ENCODE data around the gene ECHDC3.

Gene ECHDC3

DNA sequence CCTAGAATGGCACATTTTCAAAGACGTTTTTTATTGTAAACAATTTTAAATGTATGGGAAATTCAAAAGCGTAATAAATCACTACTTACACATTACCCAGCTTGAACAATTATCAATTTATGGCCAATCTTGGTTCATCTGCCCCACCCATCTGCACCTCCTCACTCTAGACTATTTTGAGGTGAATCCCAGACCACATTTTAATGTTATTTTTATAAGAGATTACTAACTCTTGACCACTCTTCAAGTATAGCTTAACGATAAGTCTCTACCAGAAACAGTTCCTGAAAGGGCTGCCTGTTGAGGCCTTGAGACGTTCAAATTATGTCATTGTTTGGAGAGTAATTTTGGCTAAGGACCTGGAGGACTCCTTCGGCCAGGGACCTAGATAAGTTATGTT is 33.2 kb downstream of the ECHDC3 start:
- H3K9me3 ChIP-seq (ENCODE audit: control insufficient read depth, low read length) = no peaks in the 10 kb centered on the region
- no peak overlapping the region for H3K9ac ChIP-seq (ENCODE audit: low read length)
- H3K27me3 ChIP-seq (ENCODE audit: control insufficient read depth, insufficient read depth, low read length) = no peaks in the 10 kb centered on the region
- no peaks in the 10 kb centered on the region for H3K36me3 ChIP-seq (ENCODE audit: control insufficient read depth, insufficient read depth, low read length)
- no peak overlapping the region for H3K4me3 ChIP-seq (ENCODE audit: low read length)
- no peaks in the 10 kb centered on the region for H3K4me1 ChIP-seq (ENCODE audit: control insufficient read depth, insufficient read depth, low read length)

DNA sequence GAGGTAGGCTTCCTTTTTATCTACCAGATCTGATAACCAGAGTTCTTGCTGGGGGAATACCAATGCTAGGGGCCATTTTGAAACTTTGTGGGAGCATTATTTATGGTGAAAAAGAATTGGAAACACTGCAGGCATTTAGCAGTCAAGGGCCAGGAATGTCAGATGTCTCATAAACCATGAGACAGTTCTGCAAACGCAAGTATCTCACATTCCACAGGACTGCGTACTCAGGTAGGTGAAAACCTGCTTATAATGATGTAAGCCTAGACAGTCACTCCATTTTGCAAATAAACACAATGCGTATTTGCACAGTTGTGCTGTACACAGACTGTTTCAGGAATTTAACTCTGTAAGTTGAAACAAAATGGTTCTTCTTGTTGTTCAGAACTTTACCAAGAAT is 33.9 kb downstream of the ECHDC3 start:
- no peaks in the 10 kb centered on the region for H3K9me3 ChIP-seq (ENCODE audit: control insufficient read depth, low read length)
- H3K27me3 ChIP-seq (ENCODE audit: control insufficient read depth, insufficient read depth, low read length) = no peaks in the 10 kb centered on the region
- H3K36me3 ChIP-seq (ENCODE audit: control insufficient read depth, insufficient read depth, low read length) = no peaks in the 10 kb centered on the region
- no peak overlapping the region for H3K9ac ChIP-seq (ENCODE audit: low read length)
- H3K4me1 ChIP-seq (ENCODE audit: control insufficient read depth, insufficient read depth, low read length) = no peaks in the 10 kb centered on the region
- no peak overlapping the region for H3K4me3 ChIP-seq (ENCODE audit: low read length)

DNA sequence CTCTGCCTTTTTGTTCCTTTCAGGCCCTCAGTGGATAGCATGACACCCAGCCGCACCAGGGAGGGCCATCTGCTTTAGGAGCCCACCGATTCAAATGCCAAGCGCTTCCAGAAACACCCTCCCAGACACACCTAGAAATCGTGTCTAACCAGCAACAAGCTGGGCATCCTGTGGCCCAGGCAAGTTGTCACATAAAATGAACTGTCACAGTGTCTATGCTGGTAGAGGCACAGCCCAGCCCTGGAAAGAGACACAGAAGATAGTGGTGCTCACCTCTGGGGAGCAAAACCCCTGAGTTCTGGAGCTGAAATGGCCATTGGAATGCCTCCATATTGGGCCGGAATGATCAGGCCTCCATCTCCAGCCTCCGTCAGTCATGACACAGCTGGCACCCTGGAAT is 38.9 kb downstream of the ECHDC3 start:
- H3K27me3 ChIP-seq (ENCODE audit: control insufficient read depth, insufficient read depth, low read length) = no peaks in the 10 kb centered on the region
- H3K4me3 ChIP-seq (ENCODE audit: low read length) = no peak overlapping the region
- no peaks in the 10 kb centered on the region for H3K9me3 ChIP-seq (ENCODE audit: control insufficient read depth, low read length)
- H3K4me1 ChIP-seq (ENCODE audit: control insufficient read depth, insufficient read depth, low read length) = no peaks in the 10 kb centered on the region
- H3K9ac ChIP-seq (ENCODE audit: low read length) = no peak overlapping the region
- H3K36me3 ChIP-seq (ENCODE audit: control insufficient read depth, insufficient read depth, low read length) = no peaks in the 10 kb centered on the region

DNA sequence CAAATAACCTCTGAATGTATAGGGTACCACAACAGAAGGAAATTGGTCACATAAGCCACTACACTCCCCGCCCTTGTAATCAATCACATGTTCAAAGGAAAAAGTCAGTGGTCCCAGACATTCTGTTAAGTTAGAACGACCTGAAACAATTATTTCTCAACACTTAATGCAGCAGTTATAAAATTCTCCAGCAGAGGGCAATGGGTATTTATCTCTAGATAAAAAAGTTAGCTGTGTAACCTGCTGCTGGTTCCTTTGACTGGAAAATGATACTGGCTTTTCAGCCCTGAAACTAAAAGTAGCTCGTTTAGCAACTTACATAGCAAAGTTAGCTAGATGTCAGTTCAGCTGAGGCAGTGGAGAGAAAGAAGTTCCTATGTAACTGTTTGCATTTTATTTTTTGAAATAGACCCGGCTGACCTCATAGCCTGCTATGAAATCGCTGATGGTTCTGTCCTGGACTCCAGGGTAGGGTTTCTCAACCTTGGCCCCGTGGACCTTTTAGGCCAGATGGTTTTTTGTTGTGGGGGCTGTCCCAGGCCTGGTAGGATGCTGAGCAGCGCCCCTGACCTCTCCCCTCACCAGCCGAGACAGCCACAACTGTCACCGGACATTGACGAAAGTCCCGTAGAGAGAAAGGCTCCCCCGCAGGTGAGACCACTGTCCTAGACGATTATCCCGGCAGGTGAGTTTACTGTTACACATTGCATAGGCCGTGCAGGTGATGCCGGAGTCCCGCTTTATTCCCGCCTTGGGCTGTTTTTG is 40.8 kb downstream of the ECHDC3 start:
- H3K27me3 ChIP-seq (ENCODE audit: control insufficient read depth, insufficient read depth, low read length) = no peaks in the 10 kb centered on the region
- H3K4me1 ChIP-seq (ENCODE audit: control insufficient read depth, insufficient read depth, low read length) = no peaks in the 10 kb centered on the region
- H3K9me3 ChIP-seq (ENCODE audit: control insufficient read depth, low read length) = no peaks in the 10 kb centered on the region
- H3K36me3 ChIP-seq (ENCODE audit: control insufficient read depth, insufficient read depth, low read length) = no peaks in the 10 kb centered on the region
- no peak overlapping the region for H3K9ac ChIP-seq (ENCODE audit: low read length)
- H3K4me3 ChIP-seq (ENCODE audit: low read length) = no peak overlapping the region

DNA sequence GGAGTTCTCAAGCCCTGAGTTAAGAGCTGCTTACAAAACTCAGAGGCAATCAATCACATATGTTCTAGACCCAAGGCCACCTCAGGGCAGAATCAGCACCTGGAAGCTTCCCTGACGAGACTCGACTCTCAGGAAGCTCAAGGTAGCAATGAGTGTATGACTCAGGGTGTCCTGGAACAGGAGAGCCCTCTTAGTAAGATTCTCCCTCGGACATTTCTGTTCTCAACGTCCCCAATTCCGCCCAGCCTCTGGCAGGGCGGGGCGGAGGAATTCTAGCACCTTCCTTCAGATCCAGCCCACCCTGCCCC is 41.3 kb downstream of the ECHDC3 start:
- no peak overlapping the region for H3K9ac ChIP-seq (ENCODE audit: low read length)
- no peak overlapping the region for H3K4me3 ChIP-seq (ENCODE audit: low read length)

DNA sequence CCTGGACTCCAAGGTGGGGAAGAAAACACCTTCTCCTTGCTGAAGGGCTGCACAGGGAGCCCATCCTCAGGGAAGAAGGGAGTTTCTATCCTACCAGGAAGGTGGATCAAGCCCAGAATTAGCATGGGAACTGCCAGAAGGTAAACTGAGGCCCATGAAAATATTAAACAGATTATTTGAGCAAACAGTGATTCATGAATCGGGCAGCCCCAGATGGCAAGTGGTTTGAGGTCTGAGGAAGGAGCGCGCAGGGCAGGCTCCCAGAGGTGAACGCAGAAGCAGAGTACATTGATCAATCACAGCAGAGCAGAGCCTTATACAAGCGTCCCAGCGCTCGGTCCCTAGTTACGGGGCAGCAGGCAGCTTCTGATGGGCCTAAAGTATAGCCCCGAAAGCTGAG is 45.2 kb downstream of the ECHDC3 start:
- no peaks in the 10 kb centered on the region for H3K27me3 ChIP-seq (ENCODE audit: control insufficient read depth, insufficient read depth, low read length)
- H3K36me3 ChIP-seq (ENCODE audit: control insufficient read depth, insufficient read depth, low read length) = no peaks in the 10 kb centered on the region
- H3K4me3 ChIP-seq (ENCODE audit: low read length) = no peak overlapping the region
- H3K9ac ChIP-seq (ENCODE audit: low read length) = no peak overlapping the region
- no peaks in the 10 kb centered on the region for H3K9me3 ChIP-seq (ENCODE audit: control insufficient read depth, low read length)
- H3K4me1 ChIP-seq (ENCODE audit: control insufficient read depth, insufficient read depth, low read length) = no peaks in the 10 kb centered on the region

More for the DNA sequence above, 41.3 kb downstream of the ECHDC3 start:
- H3K36me3 ChIP-seq (ENCODE audit: control insufficient read depth, insufficient read depth, low read length) = no peaks in the 10 kb centered on the region
- no peaks in the 10 kb centered on the region for H3K9me3 ChIP-seq (ENCODE audit: control insufficient read depth, low read length)
- no peaks in the 10 kb centered on the region for H3K27me3 ChIP-seq (ENCODE audit: control insufficient read depth, insufficient read depth, low read length)
- H3K4me1 ChIP-seq (ENCODE audit: control insufficient read depth, insufficient read depth, low read length) = no peaks in the 10 kb centered on the region

DNA sequence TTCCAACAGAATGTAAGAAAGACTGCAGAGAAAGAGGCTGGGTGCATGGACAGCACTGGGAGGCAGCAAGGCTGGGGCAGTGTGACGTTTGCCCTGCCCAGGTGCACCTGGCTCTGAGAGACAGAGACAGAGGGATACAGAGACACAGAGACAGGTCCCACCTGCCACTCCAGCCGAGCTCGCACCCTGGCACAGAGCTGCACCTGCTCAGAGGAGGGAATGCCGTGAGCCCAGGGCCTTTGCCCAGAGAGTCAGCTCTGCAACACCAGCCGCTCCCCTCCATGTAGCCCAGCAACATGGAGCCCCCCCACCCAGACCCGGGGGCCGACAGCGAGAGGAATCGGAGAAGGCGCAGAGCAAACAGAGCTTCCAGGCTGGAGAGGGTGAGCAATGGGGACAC is 45.7 kb downstream of the ECHDC3 start:
- no peak overlapping the region for H3K4me3 ChIP-seq (ENCODE audit: low read length)
- no peak overlapping the region for H3K9ac ChIP-seq (ENCODE audit: low read length)
- H3K27me3 ChIP-seq (ENCODE audit: control insufficient read depth, insufficient read depth, low read length) = no peaks in the 10 kb centered on the region
- H3K36me3 ChIP-seq (ENCODE audit: control insufficient read depth, insufficient read depth, low read length) = no peaks in the 10 kb centered on the region
- H3K9me3 ChIP-seq (ENCODE audit: control insufficient read depth, low read length) = no peaks in the 10 kb centered on the region
- H3K4me1 ChIP-seq (ENCODE audit: control insufficient read depth, insufficient read depth, low read length) = no peaks in the 10 kb centered on the region

DNA sequence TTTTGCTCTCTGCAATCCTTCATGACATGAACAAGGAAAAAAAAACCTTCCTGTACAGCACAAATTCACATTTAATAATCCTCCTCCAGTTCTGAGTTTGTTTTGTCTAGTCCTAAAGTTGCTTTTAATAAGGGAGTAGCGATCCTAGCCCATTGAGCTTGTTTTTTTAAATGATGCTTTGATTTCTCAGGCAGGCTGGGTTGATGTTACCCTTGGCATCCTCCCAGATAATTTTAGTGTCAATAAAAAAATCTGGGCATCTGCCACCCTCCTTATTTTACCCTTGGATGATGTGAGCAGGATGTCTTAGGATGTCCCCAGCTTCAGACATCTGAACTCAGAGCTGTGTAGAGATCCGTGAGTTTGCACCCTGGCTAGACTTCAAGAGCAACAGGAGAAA is 47.1 kb downstream of the ECHDC3 start:
- H3K4me1 ChIP-seq (ENCODE audit: control insufficient read depth, insufficient read depth, low read length) = no peaks in the 10 kb centered on the region
- H3K9ac ChIP-seq (ENCODE audit: low read length) = no peak overlapping the region
- no peak overlapping the region for H3K4me3 ChIP-seq (ENCODE audit: low read length)

DNA sequence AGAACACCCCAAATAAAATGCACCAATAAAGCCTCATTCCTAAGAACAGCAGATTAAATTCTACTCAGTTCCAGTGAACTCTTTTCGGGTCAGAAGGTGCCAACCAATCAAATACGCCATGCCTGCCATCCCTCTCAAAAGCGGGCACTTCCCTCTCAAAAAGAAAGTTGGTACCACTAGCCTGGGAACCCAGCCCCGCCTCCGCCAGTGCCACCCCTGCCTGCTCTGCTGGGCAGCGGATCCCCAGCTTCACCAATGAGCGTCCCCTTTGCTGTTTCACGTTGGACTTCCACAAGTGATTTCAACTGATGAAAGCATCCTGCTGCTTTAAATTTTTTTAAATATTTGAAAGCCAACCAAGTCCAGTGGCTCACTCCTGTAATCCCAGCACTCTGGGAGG is 47.8 kb downstream of the ECHDC3 start:
- H3K9me3 ChIP-seq (ENCODE audit: control insufficient read depth, low read length) = no peaks in the 10 kb centered on the region
- H3K36me3 ChIP-seq (ENCODE audit: control insufficient read depth, insufficient read depth, low read length) = no peaks in the 10 kb centered on the region
- no peaks in the 10 kb centered on the region for H3K27me3 ChIP-seq (ENCODE audit: control insufficient read depth, insufficient read depth, low read length)
- H3K4me1 ChIP-seq (ENCODE audit: control insufficient read depth, insufficient read depth, low read length) = no peaks in the 10 kb centered on the region
- H3K4me3 ChIP-seq (ENCODE audit: low read length) = no peak overlapping the region
- no peak overlapping the region for H3K9ac ChIP-seq (ENCODE audit: low read length)

More for the DNA sequence above, 47.1 kb downstream of the ECHDC3 start:
- Histone ChIP-seq H3K27me3 (ENCODE audit: control insufficient read depth, insufficient read depth, low read length) (no peaks in the 10 kb centered on the region), H3K36me3 (ENCODE audit: control insufficient read depth, insufficient read depth, low read length) (no peaks in the 10 kb centered on the region), H3K9me3 (ENCODE audit: control insufficient read depth, low read length) (no peaks in the 10 kb centered on the region)

DNA sequence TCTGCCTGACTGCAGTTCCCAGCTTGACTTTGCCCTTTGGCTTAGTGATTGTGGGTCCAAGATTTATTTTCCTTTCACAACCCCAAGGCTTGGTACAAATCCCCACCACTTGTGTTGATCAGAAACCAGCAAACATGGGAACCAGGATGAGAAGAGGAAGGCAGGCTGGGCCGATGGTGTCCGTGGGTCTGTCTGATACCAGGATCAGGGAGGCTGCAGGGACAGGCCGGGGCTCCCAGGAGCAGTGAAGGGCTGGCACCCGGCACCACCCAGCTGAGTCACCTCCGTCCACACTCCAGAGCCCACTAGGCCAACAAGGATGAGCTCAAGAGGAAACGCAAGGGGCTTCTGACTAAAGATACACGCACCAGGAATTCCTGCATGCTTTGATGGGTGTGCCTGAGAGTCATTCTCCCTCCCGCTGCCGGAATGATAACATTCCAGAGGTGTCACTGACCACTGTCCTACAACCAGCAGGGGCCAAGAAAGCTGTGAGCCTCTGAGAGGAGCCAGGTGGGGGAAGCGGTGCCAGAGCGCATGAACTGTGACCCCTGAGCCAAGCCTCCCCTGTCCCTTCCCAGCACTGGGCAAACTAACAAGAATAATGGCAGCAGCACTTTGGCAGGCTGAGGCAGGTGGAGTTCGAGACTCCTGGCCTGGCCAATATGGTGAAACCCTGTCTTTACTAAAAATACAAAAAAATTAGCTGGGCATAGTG is 51.7 kb downstream of the ECHDC3 start:
- H3K36me3 ChIP-seq (ENCODE audit: control insufficient read depth, insufficient read depth, low read length) = no peaks in the 10 kb centered on the region
- H3K9me3 ChIP-seq (ENCODE audit: control insufficient read depth, low read length) = no peaks in the 10 kb centered on the region
- H3K4me3 ChIP-seq (ENCODE audit: low read length) = no peak overlapping the region
- no peak overlapping the region for H3K9ac ChIP-seq (ENCODE audit: low read length)
- H3K27me3 ChIP-seq (ENCODE audit: control insufficient read depth, insufficient read depth, low read length) = no peaks in the 10 kb centered on the region
- H3K4me1 ChIP-seq (ENCODE audit: control insufficient read depth, insufficient read depth, low read length) = no peaks in the 10 kb centered on the region

DNA sequence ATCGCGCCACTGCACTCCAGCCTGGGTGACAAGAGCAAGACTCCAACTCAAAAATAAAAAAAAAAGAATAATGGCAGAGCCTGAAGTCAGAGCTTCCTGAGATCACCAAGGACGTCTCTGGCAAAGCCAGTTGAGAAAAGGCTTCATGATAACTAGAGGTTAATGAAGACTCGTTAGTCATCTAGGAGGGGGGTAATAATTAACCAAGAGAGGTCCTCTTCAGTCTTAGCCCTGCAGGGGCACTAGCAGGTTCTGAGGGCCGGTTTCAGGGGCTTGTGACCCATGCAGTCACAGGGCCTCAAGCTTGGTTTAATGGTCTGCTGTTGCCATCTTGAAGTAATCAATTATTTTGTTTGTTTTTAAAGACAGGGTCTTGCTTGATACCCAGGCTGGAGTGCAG is 52.4 kb downstream of the ECHDC3 start:
- Histone ChIP-seq H3K9ac (ENCODE audit: low read length) (no peak overlapping the region), H3K36me3 (ENCODE audit: control insufficient read depth, insufficient read depth, low read length) (no peaks in the 10 kb centered on the region), H3K4me1 (ENCODE audit: control insufficient read depth, insufficient read depth, low read length) (no peaks in the 10 kb centered on the region), H3K9me3 (ENCODE audit: control insufficient read depth, low read length) (no peaks in the 10 kb centered on the region), H3K27me3 (ENCODE audit: control insufficient read depth, insufficient read depth, low read length) (no peaks in the 10 kb centered on the region), H3K4me3 (ENCODE audit: low read length) (no peak overlapping the region)

DNA sequence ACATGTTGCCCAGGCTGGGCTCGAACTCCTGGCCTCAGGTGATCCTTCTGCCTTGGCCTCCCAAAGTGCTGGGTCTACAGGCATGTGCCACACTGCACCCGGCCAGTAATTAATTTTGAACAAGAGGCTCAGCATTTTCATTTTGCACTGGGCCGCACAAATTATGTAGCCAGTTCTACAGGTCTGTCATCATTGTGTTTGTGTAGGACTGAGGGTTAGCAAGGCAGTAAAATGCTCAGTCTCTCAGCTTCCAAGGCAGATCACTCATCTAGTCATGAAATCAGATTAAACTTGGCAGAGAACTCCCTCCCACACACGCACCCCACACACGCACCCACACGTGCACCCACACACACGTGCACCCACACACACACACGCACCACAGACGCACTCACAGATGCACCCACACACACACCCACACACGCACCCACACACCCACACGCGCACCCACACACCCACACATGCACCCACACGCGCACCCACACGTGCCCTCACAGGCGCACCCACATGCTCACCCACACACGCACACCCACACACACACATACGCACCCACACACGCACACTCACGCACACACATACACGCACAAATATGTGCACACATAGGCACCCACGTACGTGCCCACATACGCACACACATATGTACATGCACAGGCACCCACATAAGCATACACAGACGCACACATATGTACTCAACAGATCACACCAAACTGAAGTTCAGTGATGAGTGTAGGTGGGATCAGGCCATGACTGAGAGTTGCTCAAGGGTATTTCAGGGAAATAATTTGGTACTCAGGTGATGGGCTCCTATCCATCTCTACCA is 53.1 kb downstream of the ECHDC3 start:
- Histone ChIP-seq H3K9me3 (ENCODE audit: control insufficient read depth, low read length) (no peaks in the 10 kb centered on the region), H3K27me3 (ENCODE audit: control insufficient read depth, insufficient read depth, low read length) (no peaks in the 10 kb centered on the region), H3K4me3 (ENCODE audit: low read length) (no peak overlapping the region), H3K4me1 (ENCODE audit: control insufficient read depth, insufficient read depth, low read length) (no peaks in the 10 kb centered on the region), H3K9ac (ENCODE audit: low read length) (no peak overlapping the region), H3K36me3 (ENCODE audit: control insufficient read depth, insufficient read depth, low read length) (no peaks in the 10 kb centered on the region)

Data from mucosa of stomach (tissue), 1 donor.